Measurements from ENCODE around the gene SPARCL1.
"Not testable (repeated sequence)": the region's sequence is repeated elsewhere in the genome, so short reads cannot be mapped to it uniquely, and the experiment has no call there.

SPARCL1 gene

GRCh38 chr4:87499403-87500091 lies 29.6 kb downstream of the SPARCL1 start:
- no peak overlapping the region; the same call in 1 of the 2 replicates for H3K4me3 ChIP-seq (replicated peaks; ENCODE audit: low read depth, low read length)
- no peaks in the 10 kb centered on the region for H3K27me3 ChIP-seq (replicated peaks; ENCODE audit: control insufficient read depth, insufficient read depth, low read length)
- DNase-seq (ENCODE audit: extremely low read depth, insufficient read length): peak; percentile 40
- no peaks in the 10 kb centered on the region for H3K36me3 ChIP-seq (ENCODE audit: control insufficient read depth, insufficient read depth, low read length)
- no peak for TF ChIP-seq CTCF (IDR thresholded peaks at IDR 0.05; ENCODE audit: insufficient read depth, low read length, poor library complexity, severe bottlenecking)

GRCh38 chr4:87498446-87498900 lies 30.7 kb downstream of the SPARCL1 start:
- Histone ChIP-seq H3K36me3 (ENCODE audit: control insufficient read depth, insufficient read depth, low read length) (no peaks in the 10 kb centered on the region), H3K27me3 (replicated peaks; ENCODE audit: control insufficient read depth, insufficient read depth, low read length) (no peaks in the 10 kb centered on the region), H3K4me3 (replicated peaks; ENCODE audit: low read depth, low read length) (no peak overlapping the region; the same call in 1 of the 2 replicates)
- DNase-seq (ENCODE audit: extremely low read depth, insufficient read length): no peak
- TF ChIP-seq CTCF (IDR thresholded peaks at IDR 0.05; ENCODE audit: insufficient read depth, low read length, poor library complexity, severe bottlenecking): no peak

GRCh38 chr4:87497578-87497977 lies 31.6 kb downstream of the SPARCL1 start:
- no peak for TF ChIP-seq CTCF (IDR thresholded peaks at IDR 0.05; ENCODE audit: insufficient read depth, low read length, poor library complexity, severe bottlenecking)
- DNase-seq (ENCODE audit: extremely low read depth, insufficient read length): no peak
- Histone ChIP-seq H3K36me3 (ENCODE audit: control insufficient read depth, insufficient read depth, low read length) (no peaks in the 10 kb centered on the region), H3K4me3 (replicated peaks; ENCODE audit: low read depth, low read length) (no peak overlapping the region), H3K27me3 (replicated peaks; ENCODE audit: control insufficient read depth, insufficient read depth, low read length) (no peaks in the 10 kb centered on the region)

- no peak for DNase-seq (ENCODE audit: extremely low read depth, insufficient read length)
- Histone ChIP-seq H3K27me3 (replicated peaks; ENCODE audit: control insufficient read depth, insufficient read depth, low read length) (no peaks in the 10 kb centered on the region), H3K4me3 (replicated peaks; ENCODE audit: low read depth, low read length) (no peak overlapping the region), H3K36me3 (ENCODE audit: control insufficient read depth, insufficient read depth, low read length) (no peaks in the 10 kb centered on the region)
- peak; percentile 63 for TF ChIP-seq CTCF (IDR thresholded peaks at IDR 0.05; ENCODE audit: insufficient read depth, low read length, poor library complexity, severe bottlenecking)
Measured at GRCh38 chr4:87497159-87497558, 32.0 kb downstream of the SPARCL1 start.

GRCh38 chr4:87493115-87493514 lies 36.1 kb downstream of the SPARCL1 start:
- DNase-seq (ENCODE audit: extremely low read depth, insufficient read length): no peak

GRCh38 chr4:87491851-87492250 lies 37.3 kb downstream of the SPARCL1 start:
- H3K36me3 ChIP-seq (ENCODE audit: control insufficient read depth, insufficient read depth, low read length); H3K27me3 ChIP-seq (replicated peaks; ENCODE audit: control insufficient read depth, insufficient read depth, low read length); DNase-seq (ENCODE audit: extremely low read depth, insufficient read length); H3K4me3 ChIP-seq (replicated peaks; ENCODE audit: low read depth, low read length): not testable (repeated sequence)

More at GRCh38 chr4:87493115-87493514, 36.1 kb downstream of the SPARCL1 start:
- H3K4me3 ChIP-seq (replicated peaks; ENCODE audit: low read depth, low read length): no peak overlapping the region
- H3K36me3 ChIP-seq (ENCODE audit: control insufficient read depth, insufficient read depth, low read length): no peaks in the 10 kb centered on the region
- no peak for TF ChIP-seq CTCF (IDR thresholded peaks at IDR 0.05; ENCODE audit: insufficient read depth, low read length, poor library complexity, severe bottlenecking)
- no peaks in the 10 kb centered on the region for H3K27me3 ChIP-seq (replicated peaks; ENCODE audit: control insufficient read depth, insufficient read depth, low read length)

Measured in GM06990 (cell line).